Activated T-cell treated with anti-CD3 and anti-CD28 coated beads for 1 hour (primary cell): ENCODE data around the gene CCNB1.
"Not testable (repeated sequence)": the region's sequence is repeated elsewhere in the genome, so short reads cannot be mapped to it uniquely, and the experiment has no call there.

ENCODE experiments used
- DNase-seq: peaks from one replicate; pipeline ENCODE4 v3.0.0-alpha.2; 2020; ENCODE audit warnings: low read depth

Gene CCNB1

DNA sequence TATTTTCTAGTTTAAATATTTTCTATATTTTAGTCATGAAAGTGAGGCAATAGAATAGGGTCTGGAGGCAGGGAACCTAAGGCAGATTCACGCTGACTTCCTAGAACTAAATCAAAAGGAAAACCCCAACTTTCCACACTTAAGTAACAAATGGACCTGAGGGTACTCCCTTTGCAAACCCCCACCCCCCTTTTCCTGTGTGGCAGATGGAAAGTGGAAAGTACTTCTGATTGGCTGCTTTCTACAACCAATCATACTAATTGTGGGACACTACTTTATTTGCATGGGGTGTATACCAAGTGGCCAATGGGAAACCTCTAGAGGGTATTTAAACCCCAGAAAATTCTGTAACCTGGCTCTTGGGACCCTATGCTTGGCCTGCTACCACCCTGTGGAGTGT, 17.7 kb downstream of the CCNB1 start:
- no peak for DNase-seq

DNA sequence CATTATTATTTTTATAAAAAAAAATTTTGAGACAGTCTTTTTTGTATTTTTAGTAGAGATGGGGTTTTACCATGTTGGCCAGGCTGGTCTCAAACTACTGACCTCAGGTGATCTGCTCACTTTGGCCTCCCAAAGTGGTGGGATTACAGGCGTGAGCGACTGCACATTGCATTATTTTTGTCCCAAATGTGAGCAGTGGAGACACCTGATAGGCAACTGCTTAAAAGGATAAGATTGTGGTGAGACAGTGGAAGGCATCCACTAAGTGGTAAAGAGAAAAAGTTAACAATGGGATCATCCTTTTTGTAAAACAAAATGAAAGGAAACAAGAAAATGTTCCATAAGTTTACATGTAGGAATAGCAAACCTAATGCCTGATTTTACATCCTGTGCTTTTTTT, 20.4 kb downstream of the CCNB1 start:
- no peak for DNase-seq

GRCh38 chr5:69188811-69189161, 21.8 kb downstream of the CCNB1 start:
- DNase-seq = no peak

GRCh38 chr5:69189162-69190086, 22.5 kb downstream of the CCNB1 start, which contains the start of gene CENPH:
Gene CENPH (plus strand): TSS chr5:69189583. CDS start chr5:69189635, 52 bp downstream.
- peak; percentile 83 for DNase-seq

- DNase-seq = no peak
Observed at GRCh38 chr5:69202497-69202896, 35.5 kb downstream of the CCNB1 start.

- no peak for DNase-seq
Observed at GRCh38 chr5:69206528-69207190, 39.7 kb downstream of the CCNB1 start.

GRCh38 chr5:69209602-69210001, 42.7 kb downstream of the CCNB1 start:
- DNase-seq = no peak

DNA sequence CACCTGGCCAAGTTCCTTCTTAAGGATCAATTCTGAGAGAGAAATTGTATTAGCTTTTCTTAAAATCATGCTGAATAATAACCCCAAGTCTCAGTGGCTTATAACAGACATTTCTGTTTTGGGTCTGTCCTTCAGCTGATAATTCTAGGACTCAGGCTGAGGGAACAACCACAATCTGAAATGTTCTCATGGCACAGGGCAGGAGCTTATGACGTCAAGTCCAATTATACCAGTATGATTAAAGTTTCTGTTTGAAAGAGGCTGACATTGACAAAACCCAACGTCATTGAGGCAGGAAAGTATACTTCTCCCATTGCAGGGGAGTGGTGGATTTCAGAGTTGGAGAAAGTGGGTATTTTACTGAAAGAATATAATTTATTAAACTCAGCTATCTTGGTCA, 44.2 kb downstream of the CCNB1 start:
- no peak for DNase-seq

GRCh38 chr5:69212022-69212421, 45.1 kb downstream of the CCNB1 start:
- DNase-seq = no peak

DNA sequence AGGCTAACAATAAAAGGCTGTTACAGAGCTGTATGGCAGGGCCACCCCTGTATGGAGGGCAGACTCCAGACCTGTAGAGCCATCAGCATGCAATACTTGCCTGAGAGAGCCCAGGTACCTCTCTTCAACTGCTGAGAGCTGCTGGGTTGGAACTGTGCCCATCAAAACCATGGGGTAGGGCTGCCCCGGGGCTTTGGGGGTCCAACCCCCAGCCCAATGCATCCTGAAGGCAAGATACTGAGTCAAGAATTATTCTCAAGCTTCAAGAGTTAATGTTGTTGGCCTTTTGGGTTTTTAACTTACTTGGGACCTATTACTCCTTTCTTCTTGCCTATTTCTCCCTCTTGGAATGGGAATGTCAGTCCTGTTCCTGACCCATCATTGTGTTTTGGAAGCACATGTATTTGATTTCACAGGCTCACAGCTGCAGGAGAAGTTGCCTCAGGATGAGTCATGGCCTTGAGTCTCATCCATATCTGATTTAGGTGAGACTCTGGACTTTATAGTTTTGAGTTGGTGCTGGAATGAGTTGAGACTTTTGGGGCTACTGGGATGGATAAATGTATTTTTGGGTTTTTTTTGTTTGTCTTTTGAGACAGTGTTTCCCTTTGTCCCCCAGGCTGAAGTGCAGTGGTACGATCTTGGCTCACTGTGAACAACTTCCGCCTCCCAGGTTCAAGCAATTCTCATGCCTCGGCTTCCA, 46.7 kb downstream of the CCNB1 start:
- DNase-seq = no peak

GRCh38 chr5:69217151-69217511, 50.2 kb downstream of the CCNB1 start:
- DNase-seq = no peak

- DNase-seq = peak; percentile 91
Observed at GRCh38 chr5:69217548-69218526, 50.9 kb downstream of the CCNB1 start.

DNA sequence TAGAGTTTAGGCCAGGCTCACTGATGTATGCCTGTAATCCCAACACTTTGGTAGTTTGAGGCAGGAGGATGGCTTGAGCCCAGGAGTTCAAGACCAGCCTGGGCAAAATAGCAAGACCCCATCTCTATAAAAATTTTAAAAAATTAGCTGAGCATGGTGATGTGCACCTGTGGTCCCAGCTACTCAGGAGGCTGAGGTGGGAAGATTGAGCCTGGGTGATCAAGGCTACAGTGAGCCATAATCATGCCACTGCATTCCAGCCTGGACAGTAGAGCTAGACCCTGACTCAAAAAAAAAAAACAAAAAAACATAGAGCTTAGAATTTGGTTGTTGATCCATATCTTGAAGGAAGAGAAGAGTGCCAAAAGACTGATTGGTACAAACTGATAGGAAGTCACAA, 53.0 kb downstream of the CCNB1 start:
- DNase-seq = no peak

DNA sequence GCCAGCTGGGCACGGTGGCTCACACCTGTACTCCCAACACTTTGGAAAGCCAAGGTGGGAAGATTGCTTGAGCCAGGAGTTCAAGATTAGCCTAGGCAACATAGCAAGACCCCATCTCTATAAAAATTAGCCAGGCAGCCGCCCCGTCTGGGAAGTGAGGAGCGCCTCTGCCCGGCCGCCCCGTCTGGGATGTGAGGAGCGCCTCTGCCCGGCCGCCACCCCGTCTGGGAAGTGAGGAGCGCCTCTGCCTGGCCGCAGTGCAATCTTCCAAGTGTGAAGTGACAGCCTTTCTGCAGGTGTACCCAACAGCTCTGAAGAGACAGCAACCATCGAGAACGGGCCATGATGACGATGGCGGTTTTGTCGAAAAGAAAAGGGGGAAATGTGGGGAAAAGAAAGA, 53.4 kb downstream of the CCNB1 start:
- not testable (repeated sequence) for DNase-seq

DNA sequence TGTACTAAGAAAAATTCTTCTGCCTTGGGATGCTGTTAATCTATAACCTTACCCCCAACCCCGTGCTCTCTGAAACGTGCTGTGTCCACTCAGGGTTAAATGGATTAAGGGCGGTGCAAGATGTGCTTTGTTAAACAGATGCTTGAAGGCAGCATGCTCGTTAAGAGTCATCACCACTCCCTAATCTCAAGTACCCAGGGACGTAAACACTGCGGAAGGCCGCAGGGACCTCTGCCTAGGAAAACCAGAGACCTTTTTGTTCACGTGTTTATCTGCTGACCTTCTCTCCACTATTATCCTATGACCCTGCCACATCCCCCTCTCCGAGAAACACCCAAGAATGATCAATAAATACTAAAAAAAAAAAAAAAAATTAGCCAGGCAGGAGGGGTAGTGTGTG, 53.9 kb downstream of the CCNB1 start:
- not testable (repeated sequence) for DNase-seq

- no peak for DNase-seq
Observed at GRCh38 chr5:69224520-69224919, 57.6 kb downstream of the CCNB1 start.

GRCh38 chr5:69225860-69226259, 58.9 kb downstream of the CCNB1 start:
- no peak for DNase-seq
